HG03097 (cell line): ENCODE data around the gene TCF3.

Experiments used
- ATAC-seq: cut with Tn5 transposase; IDR thresholded peaks from one replicate; pipeline ENCODE4 v1.9.1; 2021; ENCODE audit not compliant: unreplicated experiment, low FRiP score

Gene TCF3

GRCh38 chr19:1613146-1613545 lies 39.3 kb downstream of the TCF3 start:
- no peak for ATAC-seq

- ATAC-seq: no peak
Observed at GRCh38 chr19:1612114-1613086, 40.0 kb downstream of the TCF3 start.

GRCh38 chr19:1611353-1611752 lies 41.1 kb downstream of the TCF3 start:
- ATAC-seq: no peak

- ATAC-seq: no peak
Observed at GRCh38 chr19:1610579-1610978, 41.8 kb downstream of the TCF3 start.

GRCh38 chr19:1609680-1610474 lies 42.5 kb downstream of the TCF3 start:
- ATAC-seq: no peak

GRCh38 chr19:1609103-1609396 lies 43.4 kb downstream of the TCF3 start:
- ATAC-seq: no peak

GRCh38 chr19:1608359-1609102 lies 43.9 kb downstream of the TCF3 start:
- no peak for ATAC-seq

GRCh38 chr19:1606138-1606651 lies 46.2 kb downstream of the TCF3 start:
- ATAC-seq: no peak

GRCh38 chr19:1605236-1606137 lies 46.9 kb downstream of the TCF3 start, which contains the start of gene UQCR11:
Gene UQCR11, minus strand, starts transcription at chr19:1605462. Its CDS starts 53 bp downstream, at chr19:1605409.
- ATAC-seq: peak; percentile 71

GRCh38 chr19:1602091-1602707 lies 50.2 kb downstream of the TCF3 start:
- ATAC-seq: no peak

- ATAC-seq: no peak
Observed at GRCh38 chr19:1601613-1602064, 50.8 kb downstream of the TCF3 start.

- no peak for ATAC-seq
Observed at GRCh38 chr19:1599460-1599846, 53.0 kb downstream of the TCF3 start.

- no peak for ATAC-seq
Observed at GRCh38 chr19:1598777-1599459, 53.5 kb downstream of the TCF3 start.

GRCh38 chr19:1593501-1593772 lies 59.0 kb downstream of the TCF3 start:
- no peak for ATAC-seq

GRCh38 chr19:1592755-1593500 lies 59.5 kb downstream of the TCF3 start, which contains the start of gene MBD3:
Gene MBD3, minus strand, starts transcription at chr19:1592865. Its CDS starts 234 bp downstream, at chr19:1592631.
- peak; percentile 76 for ATAC-seq

- peak; percentile 49 for ATAC-seq
Observed at GRCh38 chr19:1592024-1592754, 60.2 kb downstream of the TCF3 start.

- ATAC-seq: no peak
Observed at GRCh38 chr19:1591421-1592023, 60.9 kb downstream of the TCF3 start.
